Gastroesophageal sphincter (tissue), 4 donors: Measurements from ENCODE around the gene CXCL17. TPM values are rescaled to one million over a fixed set of nuclear protein-coding genes. Genes with fewer than 3 reads are reported as not detected.

ENCODE experiments used
- ATAC-seq: fragments of 150-250 bp; one replicate; pipeline ENCODE4 v1.9.1; 2016; ENCODE audit warnings: mild to moderate bottlenecking, moderate library complexity
- H3K27ac ChIP-seq, 4 donors: fragments of 200-600 bp; sonication (generic) in 3 of 4; 1 replicate in 3 of 4; 2 replicates in 1 of 4; pipeline ENCODE4 v1.5.1; 2016 to 2019
- H3K27me3 ChIP-seq: fragments of 200-600 bp; sonication (generic); one replicate; pipeline ENCODE4 v1.5.1; 2019
- H3K36me3 ChIP-seq, 2 donors: fragments of 200-600 bp; sonication (generic); one replicate each; pipeline ENCODE4 v1.5.1; 2019; ENCODE audit warnings: control low read depth in 1 of 2
- H3K4me1 ChIP-seq, 3 donors: fragments of 200-600 bp; sonication (generic); 1 replicate in 2 of 3; 2 replicates in 1 of 3; pipeline ENCODE4 v1.5.1; 2016 to 2019; ENCODE audit warnings: control low read depth in 2 of 3
- H3K4me3 ChIP-seq, 2 donors: fragments of 200-600 bp; sonication (generic); one replicate each; pipeline ENCODE4 v1.5.1; 2019; ENCODE audit warnings: mild to moderate bottlenecking in 1 of 2, moderate library complexity in 1 of 2
- H3K9me3 ChIP-seq, 3 donors: fragments of 200-600 bp; sonication (generic); one replicate each; pipeline ENCODE4 v1.5.1; 2017 to 2019; ENCODE audit warnings: control low read depth in 2 of 3
- CTCF ChIP-seq, 4 experiments: fragments of 200-600 bp in 2 of 4; fragments of 450-650 bp in 2 of 4; sonication (generic) in 1 of 4; IDR thresholded peaks; one replicate each; pipeline ENCODE4 v1.5.1; 2017 to 2019; ENCODE audit warnings: antibody characterized with exemption in 4 of 4, mild to moderate bottlenecking in 2 of 4, moderate library complexity in 2 of 4
- EP300 ChIP-seq: sonication (generic); formaldehyde crosslinking; IDR thresholded peaks from one replicate; pipeline ENCODE4 v1.6.1; 2017; ENCODE audit warnings: antibody characterized with exemption, mild to moderate bottlenecking
- POLR2A ChIP-seq, 2 donors: fragments of 450-650 bp; IDR thresholded peaks; one replicate each; pipeline ENCODE4 v1.6.1; 2017; ENCODE audit warnings: antibody characterized with exemption in 2 of 2, mild to moderate bottlenecking in 2 of 2, moderate library complexity in 1 of 2
- POLR2AphosphoS5 ChIP-seq: sonication (generic); formaldehyde crosslinking; IDR thresholded peaks from one replicate; pipeline ENCODE4 v1.6.1; 2017; ENCODE audit warnings: antibody characterized with exemption
- WGBS, 2 donors: methylation state at CpG; one replicate each; pipeline ENCODE4 v1.1.5; 2018; ENCODE audit warnings: low coverage in 1 of 2; 5-methylcytosine and 5-hydroxymethylcytosine counted together
- total RNA-seq, 4 donors: library from RNA; depleted of rRNA; stranded (reverse); fragments of >200 nt; gene quantifications; one replicate each; pipeline ENCODE4 v1.1.0, GENCODE V29; 2016

Gene CXCL17
- total RNA-seq, 4 donors from 2014 or later, result 6.5 TPM; not detected in 3

GRCh38 chr19:42475366-42475765 is 32.6 kb upstream of the CXCL17 start:
- 68 to 73% methylated on average over 2 of the region's 4 CpGs for WGBS, 2 donors
- ATAC-seq, result no peak

GRCh38 chr19:42474743-42475142 is 32.0 kb upstream of the CXCL17 start:
- Histone ChIP-seq H3K4me1 (no peaks in the 10 kb centered on the region), H3K4me3 (no peak overlapping the region), H3K9me3 (no peaks in the 10 kb centered on the region), H3K27ac (no peak overlapping the region), H3K27me3 (no peaks in the 10 kb centered on the region), H3K36me3 (no peaks in the 10 kb centered on the region)
- TF ChIP-seq CTCF (IDR thresholded peaks at IDR 0.05) (no peak), POLR2A (IDR thresholded peaks at IDR 0.05) (no peak), POLR2AphosphoS5 (no peak), EP300 (no peak)
- 54 to 64% methylated on average over 2 to 4 of the region's 4 CpGs for WGBS, 2 donors
- ATAC-seq, result no peak

More at GRCh38 chr19:42475366-42475765, 32.6 kb upstream of the CXCL17 start:
- no peaks in the 10 kb centered on the region for H3K4me1 ChIP-seq
- no peaks in the 10 kb centered on the region for H3K9me3 ChIP-seq
- H3K27me3 ChIP-seq, result no peaks in the 10 kb centered on the region
- no peak overlapping the region for H3K27ac ChIP-seq
- H3K36me3 ChIP-seq, result no peaks in the 10 kb centered on the region
- H3K4me3 ChIP-seq, result no peak overlapping the region
- no peak for TF ChIP-seq POLR2AphosphoS5
- TF ChIP-seq CTCF (IDR thresholded peaks at IDR 0.05), result no peak
- no peak for TF ChIP-seq POLR2A (IDR thresholded peaks at IDR 0.05)
- no peak for TF ChIP-seq EP300

- no peak overlapping the region for H3K4me3 ChIP-seq
- TF ChIP-seq CTCF (IDR thresholded peaks at IDR 0.05), result no peak
- TF ChIP-seq EP300, result no peak
- no peak for TF ChIP-seq POLR2AphosphoS5
- TF ChIP-seq POLR2A (IDR thresholded peaks at IDR 0.05), result no peak
- no peak overlapping the region for H3K27ac ChIP-seq
- H3K4me1 ChIP-seq, result no peaks in the 10 kb centered on the region
- no peaks in the 10 kb centered on the region for H3K27me3 ChIP-seq
- H3K9me3 ChIP-seq, result no peaks in the 10 kb centered on the region
- ATAC-seq, result no peak
- 22 to 69% methylated on average over 1 to 6 of the region's 6 CpGs for WGBS, 2 donors
- no peaks in the 10 kb centered on the region for H3K36me3 ChIP-seq
Measured at GRCh38 chr19:42473686-42474085, 30.9 kb upstream of the CXCL17 start.

- 81 to 100% methylated on average over 2 to 7 of the region's 7 CpGs for WGBS, 2 donors
- no peak for ATAC-seq
Measured at GRCh38 chr19:42472402-42473147, 29.8 kb upstream of the CXCL17 start.

More at GRCh38 chr19:42472402-42473147, 29.8 kb upstream of the CXCL17 start:
- no peaks in the 10 kb centered on the region for H3K27me3 ChIP-seq
- H3K27ac ChIP-seq, result no peak overlapping the region
- no peak for TF ChIP-seq EP300
- no peak for TF ChIP-seq CTCF (IDR thresholded peaks at IDR 0.05)
- TF ChIP-seq POLR2AphosphoS5, result no peak
- no peak for TF ChIP-seq POLR2A (IDR thresholded peaks at IDR 0.05)
- no peaks in the 10 kb centered on the region for H3K9me3 ChIP-seq
- H3K4me1 ChIP-seq, result no peaks in the 10 kb centered on the region
- no peak overlapping the region for H3K4me3 ChIP-seq
- H3K36me3 ChIP-seq, result no peaks in the 10 kb centered on the region
